ENCODE results near the gene CMA1.
"Not testable (repeated sequence)": the region's sequence is repeated elsewhere in the genome, so short reads cannot be mapped to it uniquely, and the experiment has no call there.

Gene CMA1

GRCh38 chr14:24508155-24508840, at the start of gene CMA1:
Gene CMA1, minus strand, starts transcription at chr14:24508265. Its CDS starts 30 bp downstream, at chr14:24508235.
- no peak for DNase-seq (ENCODE audit: low spot score)

GRCh38 chr14:24556756-24557155, 48.7 kb upstream of the CMA1 start:
- no peak for DNase-seq (ENCODE audit: low spot score)

GRCh38 chr14:24549064-24549463, 41.0 kb upstream of the CMA1 start:
- DNase-seq (ENCODE audit: low spot score): not testable (repeated sequence)

- DNase-seq (ENCODE audit: low spot score): no peak
Observed at GRCh38 chr14:24542346-24542936, 34.4 kb upstream of the CMA1 start.

- DNase-seq (ENCODE audit: low spot score): peak; percentile 6
Observed at GRCh38 chr14:24535737-24536136, 27.7 kb upstream of the CMA1 start.

- no peak for DNase-seq (ENCODE audit: low spot score)
Observed at GRCh38 chr14:24534286-24534685, 26.2 kb upstream of the CMA1 start.

- DNase-seq (ENCODE audit: low spot score): not testable (repeated sequence)
Observed at GRCh38 chr14:24525877-24526620, 18.0 kb upstream of the CMA1 start.

GRCh38 chr14:24518851-24519250, 10.8 kb upstream of the CMA1 start:
- DNase-seq (ENCODE audit: low spot score): no peak

GRCh38 chr14:24514209-24514608, 6.1 kb upstream of the CMA1 start:
- no peak for DNase-seq (ENCODE audit: low spot score)

GRCh38 chr14:24513009-24513408, 4.9 kb upstream of the CMA1 start:
- DNase-seq (ENCODE audit: low spot score): no peak

- DNase-seq (ENCODE audit: low spot score): no peak
Observed at GRCh38 chr14:24506443-24506842, 1.6 kb downstream of the CMA1 start.

GRCh38 chr14:24504425-24504950, 3.6 kb downstream of the CMA1 start:
- no peak for DNase-seq (ENCODE audit: low spot score)

GRCh38 chr14:24491586-24492408, 16.3 kb downstream of the CMA1 start:
- not testable (repeated sequence) for DNase-seq (ENCODE audit: low spot score)

GRCh38 chr14:24483604-24484252, 24.3 kb downstream of the CMA1 start:
- peak; percentile 20 for DNase-seq (ENCODE audit: low spot score)

GRCh38 chr14:24482699-24483303, 25.3 kb downstream of the CMA1 start:
- not testable (repeated sequence) for DNase-seq (ENCODE audit: low spot score)

- peak; percentile 55 for DNase-seq (ENCODE audit: low spot score)
Observed at GRCh38 chr14:24481622-24482324, 26.3 kb downstream of the CMA1 start.

- DNase-seq (ENCODE audit: low spot score): not testable (repeated sequence)
Observed at GRCh38 chr14:24479999-24480398, 28.1 kb downstream of the CMA1 start.

GRCh38 chr14:24475261-24475660, 32.8 kb downstream of the CMA1 start:
- DNase-seq (ENCODE audit: low spot score): no peak

GRCh38 chr14:24473211-24473610, 34.9 kb downstream of the CMA1 start:
- DNase-seq (ENCODE audit: low spot score): no peak

GRCh38 chr14:24470450-24470849, 37.6 kb downstream of the CMA1 start:
- not testable (repeated sequence) for DNase-seq (ENCODE audit: low spot score)
